WTC11 (cell line): ENCODE measurements around the gene ZSWIM3. TPM values are rescaled to one million over a fixed set of nuclear protein-coding genes. Genes with fewer than 3 reads are reported as not detected.

Source experiments
- CBFB ChIP-seq: sonication (generic); formaldehyde crosslinking; IDR thresholded peaks from 2 replicates; pipeline ENCODE4 v1.8.1; 2022; ENCODE audit warnings: mild to moderate bottlenecking, low read depth, missing genetic modification reagents
- CTCF ChIP-seq: fragments of 200-600 bp; IDR thresholded peaks from 2 replicates; pipeline ENCODE4 v1.8.0; 2022; ENCODE audit warnings: antibody characterized with exemption
- EMX1 ChIP-seq: fragments of 250-450 bp; sonication (Bioruptor Pico); IDR thresholded peaks from 2 replicates; pipeline ENCODE4 v1.8.0; 2021; ENCODE audit warnings: mild to moderate bottlenecking
- FOXK1 ChIP-seq: sonication (generic); formaldehyde crosslinking; IDR thresholded peaks from 2 replicates; pipeline ENCODE4 v1.8.0; 2022; ENCODE audit warnings: mild to moderate bottlenecking, moderate library complexity, missing genetic modification reagents
- FOXP4 ChIP-seq: sonication (generic); formaldehyde crosslinking; IDR thresholded peaks from 2 replicates; pipeline ENCODE4 v1.8.0; 2022; ENCODE audit warnings: mild to moderate bottlenecking, missing genetic modification reagents
- GRHL2 ChIP-seq: fragments of 250-450 bp; sonication (Bioruptor Pico); IDR thresholded peaks from 2 replicates; pipeline ENCODE4 v1.8.0; 2022; ENCODE audit warnings: mild to moderate bottlenecking, moderate library complexity; ENCODE audit not compliant: insufficient replicate concordance, severe bottlenecking
- HMGA2 ChIP-seq: fragments of 250-450 bp; sonication (Bioruptor Pico); IDR thresholded peaks from 2 replicates; pipeline ENCODE4 v1.4.0; 2021; ENCODE audit warnings: mild to moderate bottlenecking, moderate library complexity
- HMGXB4 ChIP-seq: sonication (generic); formaldehyde crosslinking; IDR thresholded peaks from 2 replicates; pipeline ENCODE4 v1.8.1; 2023; ENCODE audit warnings: mild to moderate bottlenecking, moderate library complexity, missing genetic modification reagents
- IRF2 ChIP-seq: sonication (generic); formaldehyde crosslinking; IDR thresholded peaks from 2 replicates; pipeline ENCODE4 v1.8.0; 2022; ENCODE audit warnings: low read depth, missing genetic modification reagents, borderline replicate concordance
- JAZF1 ChIP-seq: fragments of 250-450 bp; sonication (Bioruptor Pico); IDR thresholded peaks from 2 replicates; pipeline ENCODE4 v1.9.0; 2021; ENCODE audit warnings: moderate library complexity, mild to moderate bottlenecking, inconsistent platforms
- JUN ChIP-seq: sonication (generic); formaldehyde crosslinking; IDR thresholded peaks from 2 replicates; pipeline ENCODE4 v1.8.0; 2023; ENCODE audit warnings: mild to moderate bottlenecking, missing genetic modification reagents
- NFATC4 ChIP-seq: fragments of 250-450 bp; sonication (Bioruptor Pico); IDR thresholded peaks from 2 replicates; pipeline ENCODE4 v1.9.0; 2021; ENCODE audit warnings: mild to moderate bottlenecking
- NFE2L1 ChIP-seq: sonication (generic); formaldehyde crosslinking; IDR thresholded peaks from 2 replicates; pipeline ENCODE4 v1.8.1; 2023; ENCODE audit warnings: missing genetic modification reagents
- OVOL2 ChIP-seq: fragments of 250-450 bp; sonication (Bioruptor Pico); IDR thresholded peaks from 2 replicates; pipeline ENCODE4 v1.9.0; 2021; ENCODE audit warnings: mild to moderate bottlenecking, borderline replicate concordance
- PRDM15 ChIP-seq: sonication (generic); formaldehyde crosslinking; IDR thresholded peaks from 2 replicates; pipeline ENCODE4 v1.8.0; 2022; ENCODE audit warnings: missing genetic modification reagents
- RORB ChIP-seq: fragments of 250-450 bp; sonication (Bioruptor Pico); IDR thresholded peaks from 2 replicates; pipeline ENCODE4 v1.9.0; 2021; ENCODE audit warnings: mild to moderate bottlenecking
- SMAD3 ChIP-seq: sonication (generic); formaldehyde crosslinking; IDR thresholded peaks from 2 replicates; pipeline ENCODE4 v1.8.0; 2022; ENCODE audit warnings: missing genetic modification reagents, mild to moderate bottlenecking, borderline replicate concordance
- SMAD4 ChIP-seq: sonication (generic); formaldehyde crosslinking; IDR thresholded peaks from 2 replicates; pipeline ENCODE4 v1.8.0; 2022; ENCODE audit warnings: mild to moderate bottlenecking, missing genetic modification reagents
- STAT6 ChIP-seq: sonication (generic); formaldehyde crosslinking; conservative IDR thresholded peaks from 2 replicates; pipeline ENCODE4 v1.8.1; 2023; ENCODE audit warnings: mild to moderate bottlenecking, low read depth, missing genetic modification reagents, moderate library complexity
- TCF7 ChIP-seq: sonication (generic); formaldehyde crosslinking; IDR thresholded peaks from 2 replicates; pipeline ENCODE4 v1.8.0; 2022; ENCODE audit warnings: mild to moderate bottlenecking, low read depth, missing genetic modification reagents, moderate library complexity
- TEAD4 ChIP-seq: sonication (generic); formaldehyde crosslinking; IDR thresholded peaks from 2 replicates; pipeline ENCODE4 v1.8.0; 2022; ENCODE audit warnings: mild to moderate bottlenecking, missing genetic modification reagents
- ZNF121 ChIP-seq: sonication (generic); formaldehyde crosslinking; IDR thresholded peaks from 2 replicates; pipeline ENCODE4 v1.8.0; 2023; ENCODE audit warnings: missing genetic modification reagents
- ZNF138 ChIP-seq: sonication (generic); formaldehyde crosslinking; conservative IDR thresholded peaks from 2 replicates; pipeline ENCODE4 v1.8.1; 2022; ENCODE audit warnings: mild to moderate bottlenecking, moderate library complexity, missing genetic modification reagents
- ZNF281 ChIP-seq: sonication (generic); formaldehyde crosslinking; IDR thresholded peaks from 2 replicates; pipeline ENCODE4 v1.8.0; 2023; ENCODE audit warnings: mild to moderate bottlenecking, missing genetic modification reagents
- ZNF416 ChIP-seq: fragments of 250-450 bp; sonication (Bioruptor Pico); IDR thresholded peaks from 2 replicates; pipeline ENCODE4 v1.9.0; 2021; ENCODE audit warnings: mild to moderate bottlenecking, inconsistent platforms
- total RNA-seq: library from RNA; stranded (reverse); gene quantifications from 3 replicates; pipeline ENCODE4 v1.2.3, GENCODE V29; 2021

Gene ZSWIM3
- total RNA-seq, 1 experiment from 2014 or later, result 3.4 TPM

GRCh38 chr20:45833883-45834796 is 23.3 kb upstream of the ZSWIM3 start (continued):
- TF ChIP-seq ZNF281 (CRISPR knock-in tag) (no peak), JUN (no peak), TCF7 (CRISPR knock-in tag) (no peak), RORB (CRISPR knock-in tag) (no peak), HMGA2 (CRISPR knock-in tag) (no peak), CTCF (no peak), SMAD4 (CRISPR knock-in tag) (no peak), CBFB (CRISPR knock-in tag) (peak; percentile 55; the same call in 1 of the 2 replicates), STAT6 (CRISPR knock-in tag) (no peak), TEAD4 (CRISPR knock-in tag) (no peak), EMX1 (no peak), FOXK1 (CRISPR knock-in tag) (peak; percentile 55), HMGXB4 (CRISPR knock-in tag) (peak; percentile 36; the same call in 1 of the 2 replicates), SMAD3 (no peak), ZNF416 (CRISPR knock-in tag) (no peak), NFE2L1 (CRISPR knock-in tag) (no peak), NFATC4 (CRISPR knock-in tag) (no peak), JAZF1 (CRISPR knock-in tag) (no peak), OVOL2 (CRISPR knock-in tag) (no peak), GRHL2 (CRISPR knock-in tag) (no peak), PRDM15 (CRISPR knock-in tag) (no peak), ZNF138 (peak; percentile 90; the same call in 1 of the 2 replicates), ZNF121 (CRISPR knock-in tag) (0 out of 2 replicates have a peak, but pooled peaks have one; percentile 2), FOXP4 (peak; percentile 62; the same call in 1 of the 2 replicates), IRF2 (CRISPR knock-in tag) (no peak)
